Measurements from ENCODE around the gene PTF1A.

PTF1A gene

GRCh38 chr10:23191764-23192711 lies at the start of gene PTF1A:
TSS of gene PTF1A (plus strand) at chr10:23192312. CDS start at chr10:23192531, 219 bp downstream.
- no peak for DNase-seq

GRCh38 chr10:23146258-23146657 lies 45.9 kb upstream of the PTF1A start:
- DNase-seq: no peak

GRCh38 chr10:23147035-23147434 lies 45.1 kb upstream of the PTF1A start:
- no peak for DNase-seq

GRCh38 chr10:23148214-23148613 lies 43.9 kb upstream of the PTF1A start:
- no peak for DNase-seq

GRCh38 chr10:23150091-23150490 lies 42.0 kb upstream of the PTF1A start:
- no peak for DNase-seq

GRCh38 chr10:23150610-23151009 lies 41.5 kb upstream of the PTF1A start:
- no peak for DNase-seq

GRCh38 chr10:23151071-23151470 lies 41.0 kb upstream of the PTF1A start:
- DNase-seq: no peak

- DNase-seq: no peak
Measured at GRCh38 chr10:23155169-23155568, 36.9 kb upstream of the PTF1A start.

- DNase-seq: no peak
Measured at GRCh38 chr10:23156447-23157150, 35.5 kb upstream of the PTF1A start.

- no peak for DNase-seq
Measured at GRCh38 chr10:23157239-23157681, 34.9 kb upstream of the PTF1A start.

GRCh38 chr10:23157691-23158369 lies 34.3 kb upstream of the PTF1A start:
- DNase-seq: no peak

- DNase-seq: peak; percentile 65
Measured at GRCh38 chr10:23158370-23158769, 33.7 kb upstream of the PTF1A start.

- peak; percentile 53 for DNase-seq
Measured at GRCh38 chr10:23171232-23171876, 20.8 kb upstream of the PTF1A start.

- DNase-seq: no peak
Measured at GRCh38 chr10:23172429-23173213, 19.5 kb upstream of the PTF1A start.

GRCh38 chr10:23173214-23174073 lies 18.7 kb upstream of the PTF1A start:
- no peak for DNase-seq

- DNase-seq: no peak
Measured at GRCh38 chr10:23174074-23174976, 17.8 kb upstream of the PTF1A start.

GRCh38 chr10:23174977-23175512 lies 17.1 kb upstream of the PTF1A start:
- DNase-seq: no peak

GRCh38 chr10:23186178-23186577 lies 5.9 kb upstream of the PTF1A start:
- no peak for DNase-seq

- DNase-seq: no peak
Measured at GRCh38 chr10:23186697-23187096, 5.4 kb upstream of the PTF1A start.

- no peak for DNase-seq
Measured at GRCh38 chr10:23187155-23187554, 5.0 kb upstream of the PTF1A start.

Measured in right forelimb (tissue), 1 donor.